ENCODE data around the gene PTPRG. TPM values are rescaled to one million over a fixed set of nuclear protein-coding genes. Genes with fewer than 3 reads are reported as not detected.

The PTPRG gene
- total and polyA plus RNA-seq, 4 donors, result 3.6 to 35.6 (median 8.1) TPM

- no peaks in the 10 kb centered on the region for H3K27me3 ChIP-seq (ENCODE audit: control insufficient read depth in 4 of 4, insufficient read depth in 4 of 4, low read length in 3 of 4)
- H3K4me3 ChIP-seq (ENCODE audit: low read depth in 1 of 3, low read length in 3 of 3), result no peak overlapping the region
- no peak overlapping the region for H3K9ac ChIP-seq (ENCODE audit: low read depth in 1 of 2, low read length in 2 of 2)
- H3K27ac ChIP-seq (ENCODE audit: low read depth in 1 of 2, low read length in 2 of 2), result no peak overlapping the region
- WGBS, result 92% methylated on average over 5 of the region's 5 CpGs
- H3K36me3 ChIP-seq (ENCODE audit: control insufficient read depth in 4 of 4, insufficient read depth in 3 of 4, low read depth in 1 of 4, low read length in 3 of 4), result no peaks in the 10 kb centered on the region
- H3K9me3 ChIP-seq (ENCODE audit: control insufficient read depth in 4 of 4, low read length in 3 of 4), result no peaks in the 10 kb centered on the region
- TF ChIP-seq FOXA1 (IDR thresholded peaks at IDR 0.05) (no peak), FOXA2 (IDR thresholded peaks at IDR 0.05) (no peak), GABPA (IDR thresholded peaks at IDR 0.05 in 1 of 2, conservative IDR thresholded peaks at IDR 0.05 in 1 of 2) (no peak), JUND (IDR thresholded peaks at IDR 0.05) (no peak), RAD21 (IDR thresholded peaks at IDR 0.05) (no peak), HNF4G (IDR thresholded peaks at IDR 0.05) (no peak), HNF4A (conservative IDR thresholded peaks at IDR 0.05) (no peak)
- TF ChIP-seq, protein P1, sequence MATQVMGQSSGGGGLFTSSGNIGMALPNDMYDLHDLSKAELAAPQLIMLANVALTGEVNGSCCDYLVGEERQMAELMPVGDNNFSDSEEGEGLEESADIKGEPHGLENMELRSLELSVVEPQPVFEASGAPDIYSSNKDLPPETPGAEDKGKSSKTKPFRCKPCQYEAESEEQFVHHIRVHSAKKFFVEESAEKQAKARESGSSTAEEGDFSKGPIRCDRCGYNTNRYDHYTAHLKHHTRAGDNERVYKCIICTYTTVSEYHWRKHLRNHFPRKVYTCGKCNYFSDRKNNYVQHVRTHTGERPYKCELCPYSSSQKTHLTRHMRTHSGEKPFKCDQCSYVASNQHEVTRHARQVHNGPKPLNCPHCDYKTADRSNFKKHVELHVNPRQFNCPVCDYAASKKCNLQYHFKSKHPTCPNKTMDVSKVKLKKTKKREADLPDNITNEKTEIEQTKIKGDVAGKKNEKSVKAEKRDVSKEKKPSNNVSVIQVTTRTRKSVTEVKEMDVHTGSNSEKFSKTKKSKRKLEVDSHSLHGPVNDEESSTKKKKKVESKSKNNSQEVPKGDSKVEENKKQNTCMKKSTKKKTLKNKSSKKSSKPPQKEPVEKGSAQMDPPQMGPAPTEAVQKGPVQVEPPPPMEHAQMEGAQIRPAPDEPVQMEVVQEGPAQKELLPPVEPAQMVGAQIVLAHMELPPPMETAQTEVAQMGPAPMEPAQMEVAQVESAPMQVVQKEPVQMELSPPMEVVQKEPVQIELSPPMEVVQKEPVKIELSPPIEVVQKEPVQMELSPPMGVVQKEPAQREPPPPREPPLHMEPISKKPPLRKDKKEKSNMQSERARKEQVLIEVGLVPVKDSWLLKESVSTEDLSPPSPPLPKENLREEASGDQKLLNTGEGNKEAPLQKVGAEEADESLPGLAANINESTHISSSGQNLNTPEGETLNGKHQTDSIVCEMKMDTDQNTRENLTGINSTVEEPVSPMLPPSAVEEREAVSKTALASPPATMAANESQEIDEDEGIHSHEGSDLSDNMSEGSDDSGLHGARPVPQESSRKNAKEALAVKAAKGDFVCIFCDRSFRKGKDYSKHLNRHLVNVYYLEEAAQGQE (IDR thresholded peaks at IDR 0.05), result no peak
- no peak for DNase-seq (ENCODE audit: low spot score)
- H3K4me1 ChIP-seq (ENCODE audit: control insufficient read depth in 4 of 4, insufficient read depth in 4 of 4, low read length in 3 of 4), result peaks cover 10 to 16% (median 14%) of the 10 kb centered on the region in 4 donors
These were observed 215.0 kb downstream of the PTPRG start for GRCh38 chr3:61776390-61776789.

DNA sequence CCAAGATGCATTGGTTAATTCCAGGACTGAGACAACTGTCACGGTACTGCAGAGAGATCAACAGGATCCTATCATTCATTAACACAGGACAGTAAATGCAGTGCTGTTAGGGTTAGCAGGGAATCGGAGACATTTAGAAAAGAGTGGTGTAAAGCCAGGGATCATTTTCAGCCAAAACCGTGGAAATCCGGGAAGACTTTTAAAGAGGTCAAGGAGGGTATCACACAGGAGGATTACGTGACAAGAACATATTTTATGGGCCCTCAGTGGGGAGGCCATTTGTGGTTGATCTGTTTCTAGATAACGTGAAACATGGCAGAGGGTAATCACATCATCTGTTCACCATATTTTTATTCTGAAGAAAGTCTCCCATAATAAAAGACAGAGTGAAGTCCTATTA, 216.1 kb downstream of the PTPRG start:
- WGBS, result 78% methylated on average over 6 of the region's 6 CpGs
- no peaks in the 10 kb centered on the region for H3K36me3 ChIP-seq (ENCODE audit: control insufficient read depth in 4 of 4, insufficient read depth in 3 of 4, low read depth in 1 of 4, low read length in 3 of 4)
- no peak overlapping the region for H3K27ac ChIP-seq (ENCODE audit: low read depth in 1 of 2, low read length in 2 of 2)
- peaks cover 10 to 16% (median 14%) of the 10 kb centered on the region in 4 donors for H3K4me1 ChIP-seq (ENCODE audit: control insufficient read depth in 4 of 4, insufficient read depth in 4 of 4, low read length in 3 of 4)
- no peaks in the 10 kb centered on the region for H3K27me3 ChIP-seq (ENCODE audit: control insufficient read depth in 4 of 4, insufficient read depth in 4 of 4, low read length in 3 of 4)
- no peak for DNase-seq (ENCODE audit: low spot score)
- no peak overlapping the region for H3K4me3 ChIP-seq (ENCODE audit: low read depth in 1 of 3, low read length in 3 of 3)
- TF ChIP-seq, protein P1 (IDR thresholded peaks at IDR 0.05), result no peak
- TF ChIP-seq RXRA (IDR thresholded peaks at IDR 0.05), result no peak
- TF ChIP-seq RAD21 (IDR thresholded peaks at IDR 0.05), result no peak
- no peak for TF ChIP-seq FOXA2 (IDR thresholded peaks at IDR 0.05)
- TF ChIP-seq EGR1 (IDR thresholded peaks at IDR 0.05; ENCODE audit: low read depth in 2 of 2), result no peak
- no peak for TF ChIP-seq ZBTB33 (IDR thresholded peaks at IDR 0.05)
- no peak for TF ChIP-seq CTCF (IDR thresholded peaks at IDR 0.05; ENCODE audit: low read depth, low read length, missing input control)
- TF ChIP-seq NR2F2 (IDR thresholded peaks at IDR 0.05), result no peak
- no peak for TF ChIP-seq HNF4G (IDR thresholded peaks at IDR 0.05)
- TF ChIP-seq, protein P2, sequence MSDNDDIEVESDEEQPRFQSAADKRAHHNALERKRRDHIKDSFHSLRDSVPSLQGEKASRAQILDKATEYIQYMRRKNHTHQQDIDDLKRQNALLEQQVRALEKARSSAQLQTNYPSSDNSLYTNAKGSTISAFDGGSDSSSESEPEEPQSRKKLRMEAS (IDR thresholded peaks at IDR 0.05), result no peak
- no peak for TF ChIP-seq SP1 (IDR thresholded peaks at IDR 0.05)
- TF ChIP-seq GABPA (IDR thresholded peaks at IDR 0.05 in 1 of 2, conservative IDR thresholded peaks at IDR 0.05 in 1 of 2), result no peak
- no peak for TF ChIP-seq TAF1 (conservative IDR thresholded peaks at IDR 0.05)
- TF ChIP-seq JUND (IDR thresholded peaks at IDR 0.05), result no peak
- TF ChIP-seq, protein P3, sequence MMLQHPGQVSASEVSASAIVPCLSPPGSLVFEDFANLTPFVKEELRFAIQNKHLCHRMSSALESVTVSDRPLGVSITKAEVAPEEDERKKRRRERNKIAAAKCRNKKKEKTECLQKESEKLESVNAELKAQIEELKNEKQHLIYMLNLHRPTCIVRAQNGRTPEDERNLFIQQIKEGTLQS (IDR thresholded peaks at IDR 0.05), result no peak
- TF ChIP-seq HNF4A (conservative IDR thresholded peaks at IDR 0.05), result no peak
- no peak for TF ChIP-seq FOXA1 (IDR thresholded peaks at IDR 0.05)
- H3K9me3 ChIP-seq (ENCODE audit: control insufficient read depth in 4 of 4, low read length in 3 of 4), result no peaks in the 10 kb centered on the region
- H3K9ac ChIP-seq (ENCODE audit: low read depth in 1 of 2, low read length in 2 of 2), result no peak overlapping the region

Measured in liver (tissue), 9 donors.